Stimulated activated CD4-positive, alpha-beta T cell treated with anti-CD3 and anti-CD28 coated beads, Interleukin-1b, Interleukin-23, amount 100 ng/mL, for 24 hours (primary cell): ENCODE results near the gene NUDT6.
"Not testable (repeated sequence)": the region's sequence is repeated elsewhere in the genome, so short reads cannot be mapped to it uniquely, and the experiment has no call there.

Experiments
- DNase-seq, 4 experiments: peaks; one replicate each; pipeline ENCODE4 v3.0.0-alpha.2; 2020; ENCODE audit warnings: low read depth in 4 of 4, low spot score in 1 of 4

The NUDT6 gene

DNA sequence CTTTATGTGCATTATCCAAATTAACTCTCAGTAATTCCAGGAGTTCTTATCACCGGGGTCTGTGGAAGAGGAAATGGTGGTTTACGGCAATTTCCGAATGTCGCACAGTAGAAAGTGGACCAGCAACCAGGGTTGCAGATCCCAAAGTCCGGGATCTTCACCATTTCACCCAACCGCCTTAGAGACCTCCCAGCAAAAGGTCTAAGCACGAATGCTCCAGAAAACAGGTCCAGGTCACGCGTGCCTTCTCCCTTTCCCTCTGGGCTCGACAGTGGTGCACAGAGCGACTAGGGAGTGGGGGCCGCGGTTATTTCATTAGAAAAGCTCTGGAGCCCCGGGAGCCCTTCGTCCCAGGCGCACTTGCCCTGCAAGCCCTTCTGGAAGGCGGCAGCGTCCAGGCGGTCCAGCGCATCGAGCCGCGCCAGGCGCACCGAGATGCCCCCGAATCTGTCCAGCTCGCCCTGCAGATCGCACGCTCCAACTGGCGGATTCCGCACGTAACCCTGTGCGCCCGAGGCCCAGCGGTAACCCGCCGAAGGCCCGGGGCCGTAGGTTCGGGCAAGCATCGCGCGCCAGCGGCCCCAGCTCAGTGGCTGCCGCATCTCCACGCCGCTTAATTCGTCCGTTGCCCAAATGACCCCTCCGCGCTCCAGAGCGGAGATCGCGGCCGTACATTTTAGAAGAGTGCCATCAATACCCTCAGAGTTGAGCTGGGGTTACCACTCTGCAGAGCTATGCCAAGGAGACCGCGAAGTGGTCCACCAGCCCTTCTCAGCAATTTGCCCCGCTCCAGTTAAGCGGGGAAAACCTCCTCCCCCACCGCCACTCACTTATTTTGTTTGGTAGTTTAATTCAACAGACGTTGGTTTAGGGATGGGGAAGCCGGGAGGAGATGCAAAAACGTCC lies at the start of gene NUDT6:
Gene NUDT6, minus strand, starts transcription at position 627 of the 906 bp plus-strand sequence. Its CDS starts 25 bp downstream, at position 602.
- DNase-seq, result peak; percentile 4 to 23 (median 10)

DNA sequence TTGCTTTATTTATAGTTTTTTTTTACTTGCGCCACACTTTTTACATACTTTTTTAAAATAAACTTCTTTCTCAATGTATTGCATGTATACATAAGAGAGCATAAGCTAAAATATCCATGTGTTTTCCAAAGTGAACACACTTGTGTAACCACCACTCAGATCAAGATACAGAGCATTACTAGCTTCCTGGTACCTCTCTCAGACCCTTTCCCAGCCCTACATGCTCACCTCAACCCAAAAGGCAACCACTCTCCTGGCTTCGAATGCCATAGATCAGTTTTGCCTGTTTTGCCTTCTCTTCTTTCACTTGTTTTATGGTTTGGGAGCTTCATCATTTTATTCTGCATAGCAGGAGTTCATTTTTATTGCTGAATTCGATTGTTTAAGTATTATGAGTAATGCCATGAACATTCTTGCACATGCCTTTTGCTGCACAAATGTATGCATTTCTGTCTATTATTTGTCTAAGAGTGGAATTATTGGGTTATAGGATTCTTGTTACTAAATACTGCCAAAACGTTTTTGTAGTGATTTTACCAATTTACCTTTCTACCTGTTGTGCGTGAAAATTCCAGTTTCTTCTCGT lies 45.9 kb upstream of the NUDT6 start:
- no peak for DNase-seq

GRCh38 chr4:122967231-122967630 lies 44.8 kb upstream of the NUDT6 start:
- no peak for DNase-seq

GRCh38 chr4:122966201-122966600 lies 43.8 kb upstream of the NUDT6 start:
- DNase-seq, result no peak

GRCh38 chr4:122963216-122963615 lies 40.8 kb upstream of the NUDT6 start:
- DNase-seq, result no peak

GRCh38 chr4:122960611-122961000 lies 38.2 kb upstream of the NUDT6 start:
- DNase-seq, result no peak

DNA sequence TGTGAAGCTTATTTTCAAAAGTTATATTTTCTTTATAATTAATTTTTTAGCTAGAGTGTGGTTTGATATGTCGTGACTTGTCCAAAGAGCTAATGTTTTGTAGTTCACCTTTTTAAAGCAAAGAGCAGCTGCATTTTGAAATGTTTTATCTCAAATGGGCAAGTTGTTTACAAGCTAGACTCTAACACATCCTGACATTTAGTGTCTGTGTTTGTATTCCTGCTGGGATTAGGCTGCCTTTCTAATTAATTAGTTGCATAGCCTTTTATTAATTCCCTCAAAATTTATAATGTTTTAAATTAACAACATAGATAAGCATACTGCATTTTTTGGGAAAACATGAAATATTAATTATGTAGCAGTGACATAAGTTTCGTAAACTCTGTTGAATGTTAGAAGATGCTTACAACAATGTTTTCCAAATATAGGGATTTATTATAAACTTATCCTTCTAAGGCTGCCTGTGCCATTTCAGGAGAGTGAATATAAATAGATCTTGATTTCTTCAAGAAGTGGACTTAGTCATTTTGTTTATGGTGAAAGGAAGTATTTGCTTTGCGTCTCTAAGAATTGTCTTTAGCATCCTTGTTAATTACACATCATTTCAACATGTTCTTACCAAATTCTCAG lies 37.7 kb upstream of the NUDT6 start:
- no peak for DNase-seq

- DNase-seq, result no peak
These were observed 37.0 kb upstream of the NUDT6 start for GRCh38 chr4:122959441-122959840.

DNA sequence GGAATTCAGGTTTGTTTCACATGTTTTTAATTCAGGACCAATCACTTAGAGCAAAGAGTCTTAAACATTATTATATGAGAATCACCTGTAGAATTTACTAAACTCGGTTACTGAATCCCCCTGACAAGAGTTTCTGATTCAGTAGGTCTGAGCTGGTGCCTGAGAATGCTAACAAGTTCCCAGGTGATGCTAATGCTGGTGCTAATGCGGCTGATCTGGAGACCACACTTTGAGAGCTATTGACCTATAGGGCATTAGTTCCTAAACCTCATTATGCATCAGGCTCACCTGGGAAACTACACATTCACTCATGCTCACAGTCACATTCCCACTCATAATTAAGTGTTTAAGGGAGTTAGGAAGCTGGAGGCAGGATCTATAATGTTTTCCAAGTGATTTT lies 36.1 kb upstream of the NUDT6 start:
- no peak for DNase-seq

GRCh38 chr4:122953924-122954323 lies 31.5 kb upstream of the NUDT6 start:
- no peak for DNase-seq

DNA sequence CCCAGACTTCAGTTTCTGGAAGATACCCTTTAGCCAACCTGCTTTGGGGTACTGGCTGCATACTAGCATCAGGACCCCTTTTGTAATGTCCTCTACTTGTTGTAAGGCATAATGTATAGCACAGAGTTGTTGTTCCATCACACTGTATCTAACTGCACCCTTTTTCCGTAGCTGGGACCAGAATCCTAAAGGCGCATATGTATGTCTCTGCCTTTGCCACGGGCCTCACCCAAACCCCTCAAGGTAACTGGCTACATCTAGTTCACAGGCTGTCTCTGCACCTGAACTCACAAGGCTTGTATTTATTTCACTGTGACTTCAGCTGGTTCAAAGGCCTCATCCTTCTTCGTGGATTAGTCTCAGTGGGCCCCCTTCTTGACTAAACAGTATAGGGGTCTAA lies 29.6 kb upstream of the NUDT6 start:
- DNase-seq, result no peak

- DNase-seq, result no peak
These were observed 26.3 kb upstream of the NUDT6 start for GRCh38 chr4:122948671-122949070.

DNA sequence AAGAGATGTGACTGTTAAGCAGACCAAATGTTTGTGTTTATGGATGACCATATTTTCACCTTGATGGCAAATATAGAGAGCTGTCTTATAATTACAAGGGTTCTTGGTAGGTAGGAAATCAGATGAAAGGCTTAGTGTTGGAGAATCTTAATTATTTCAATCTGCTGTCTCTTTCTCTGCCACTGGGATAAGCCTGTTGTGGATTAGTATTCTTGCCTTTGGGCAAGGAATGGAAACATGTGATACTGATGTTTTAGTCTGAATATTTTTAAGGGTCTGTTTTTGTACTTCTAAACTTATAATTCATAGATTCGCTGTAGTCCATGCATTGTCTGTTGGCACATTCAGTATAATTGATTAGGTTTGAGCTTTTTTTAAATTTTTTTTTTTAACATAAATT lies 23.7 kb upstream of the NUDT6 start:
- DNase-seq, result no peak

DNA sequence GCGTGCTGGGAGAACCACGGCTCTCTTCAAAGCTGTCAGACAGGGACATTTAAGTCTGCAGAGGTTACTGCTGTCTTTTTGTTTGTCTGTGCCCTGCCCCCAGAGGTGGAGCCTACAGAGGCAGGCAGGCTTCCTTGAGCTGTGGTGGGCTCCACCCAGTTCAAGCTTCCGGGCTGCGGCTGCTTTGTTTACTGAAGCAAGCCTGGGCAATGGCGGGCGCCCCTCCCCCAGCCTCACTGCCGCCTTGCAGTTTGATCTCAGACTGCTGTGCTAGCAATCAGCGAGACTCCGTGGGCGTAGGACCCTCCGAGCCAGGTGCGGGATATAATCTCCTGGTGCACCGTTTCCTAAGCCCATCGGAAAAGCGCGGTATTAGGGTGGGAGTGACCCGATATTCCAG lies 22.7 kb upstream of the NUDT6 start:
- DNase-seq, result not testable (repeated sequence)

- DNase-seq, result no peak
These were observed 10.4 kb upstream of the NUDT6 start for GRCh38 chr4:122932763-122933162.

- no peak for DNase-seq
These were observed 8.5 kb upstream of the NUDT6 start for GRCh38 chr4:122930862-122931261.

DNA sequence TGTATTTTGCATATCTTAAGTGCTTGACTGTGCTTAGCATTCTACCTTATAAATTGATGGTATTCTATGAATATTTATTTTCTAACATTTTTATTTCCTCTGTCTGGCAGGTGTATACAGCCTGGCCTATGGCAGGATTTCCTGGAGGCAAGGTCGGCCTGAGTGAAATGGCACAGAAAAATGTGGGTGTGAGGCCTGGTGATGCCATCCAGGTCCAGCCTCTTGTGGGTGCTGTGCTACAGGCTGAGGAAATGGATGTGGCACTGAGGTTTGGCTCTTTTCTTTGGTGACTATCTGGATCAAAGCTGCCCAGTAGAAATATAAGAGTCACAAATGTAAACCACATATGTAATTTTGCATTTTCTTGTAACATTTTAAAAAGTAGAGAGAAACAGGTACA lies 6.5 kb upstream of the NUDT6 start:
- no peak for DNase-seq

GRCh38 chr4:122922877-122923511 lies 597 bp upstream of the NUDT6 start:
- peak; percentile 57 to 84 (median 74) for DNase-seq

GRCh38 chr4:122921300-122921699 lies 1.1 kb downstream of the NUDT6 start:
- no peak for DNase-seq

- DNase-seq, result no peak
These were observed 1.9 kb downstream of the NUDT6 start for GRCh38 chr4:122920473-122920872.

DNA sequence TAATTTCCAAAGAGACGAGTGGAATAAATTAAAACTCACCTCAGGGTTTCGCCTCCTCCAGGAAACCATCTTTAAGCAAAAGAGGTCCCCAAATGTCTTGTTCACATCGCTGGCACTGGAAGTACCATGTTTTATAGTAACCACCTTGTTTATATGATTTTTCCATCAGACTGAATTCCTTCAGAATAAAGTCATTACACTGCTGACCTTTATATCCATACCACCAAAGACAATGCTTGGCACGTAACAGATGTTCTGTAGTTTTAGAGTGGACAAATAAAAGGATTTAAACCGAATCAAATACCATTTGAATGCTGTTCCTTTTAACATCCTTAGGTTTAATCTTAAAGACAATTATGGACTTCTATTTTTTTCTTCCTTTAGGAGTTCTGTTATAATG lies 4.7 kb downstream of the NUDT6 start:
- DNase-seq, result no peak

- DNase-seq, result no peak
These were observed 7.5 kb downstream of the NUDT6 start for GRCh38 chr4:122914938-122915337.
